DLD1 (cell line): Measurements from ENCODE around the gene PNP.
"Not testable (repeated sequence)": the region's sequence is repeated elsewhere in the genome, so short reads cannot be mapped to it uniquely, and the experiment has no call there.

Experiments used
- in situ Hi-C: cut with HindIII; loops from 2 replicates; pipeline ENCODE4 v1.10.0; 2017; ENCODE audit warnings: low sequenced_read_pairs

Gene PNP

GRCh38 chr14:20487396-20487725, 18.2 kb downstream of the PNP start:
- in situ Hi-C loops: no loop called here

- in situ Hi-C loops: no loop called here
These were observed 20.1 kb downstream of the PNP start for GRCh38 chr14:20489093-20489994.

- in situ Hi-C loops: no loop called here
These were observed 21.4 kb downstream of the PNP start for GRCh38 chr14:20490563-20490962.

GRCh38 chr14:20492486-20492885, 23.3 kb downstream of the PNP start:
- in situ Hi-C loops: no loop called here

GRCh38 chr14:20493634-20494033, 24.4 kb downstream of the PNP start:
- in situ Hi-C loops: no loop called here

GRCh38 chr14:20494935-20495766, 25.9 kb downstream of the PNP start:
- in situ Hi-C loops: no loop called here

- in situ Hi-C loops: no loop called here
These were observed 29.4 kb downstream of the PNP start for GRCh38 chr14:20498622-20499021.

GRCh38 chr14:20499108-20499507, 29.9 kb downstream of the PNP start:
- in situ Hi-C loops: no loop called here

GRCh38 chr14:20499881-20500280, 30.7 kb downstream of the PNP start:
- in situ Hi-C loops: no loop called here

GRCh38 chr14:20501346-20501745, 32.1 kb downstream of the PNP start:
- in situ Hi-C loops: no loop called here

GRCh38 chr14:20503898-20504297, 34.7 kb downstream of the PNP start:
- in situ Hi-C loops: no loop called here

- in situ Hi-C loops: not testable (repeated sequence)
These were observed 37.1 kb downstream of the PNP start for GRCh38 chr14:20506276-20506675.

GRCh38 chr14:20506752-20507151, 37.5 kb downstream of the PNP start:
- in situ Hi-C loops: not testable (repeated sequence)

- in situ Hi-C loops: not testable (repeated sequence)
These were observed 38.3 kb downstream of the PNP start for GRCh38 chr14:20507537-20507936.

- in situ Hi-C loops: no loop called here
These were observed 39.2 kb downstream of the PNP start for GRCh38 chr14:20508367-20508766.

- in situ Hi-C loops: no loop called here
These were observed 43.1 kb downstream of the PNP start for GRCh38 chr14:20512177-20512905.

GRCh38 chr14:20515846-20516245, 46.6 kb downstream of the PNP start:
- in situ Hi-C loops: no loop called here

GRCh38 chr14:20516921-20517320, 47.7 kb downstream of the PNP start:
- in situ Hi-C loops: no loop called here

- in situ Hi-C loops: no loop called here
These were observed 53.1 kb downstream of the PNP start for GRCh38 chr14:20522332-20522731.

GRCh38 chr14:20524027-20524426, 54.8 kb downstream of the PNP start:
- in situ Hi-C loops: no loop called here
